ENCODE results near the gene ILDR1. TPM values are rescaled to one million over a fixed set of nuclear protein-coding genes. Genes with fewer than 3 reads are reported as not detected.
A peak's percentile ranks its signal among the peaks of the same experiment; 100 is the strongest.

Gene ILDR1
- total RNA-seq, 2 experiments from 2014 or later = 1.1 to 2.5 TPM

- intact Hi-C loops (cut with micrococcal nuclease; ENCODE audit: unreplicated experiment) = no loop called here
- H3K36me3 ChIP-seq (ENCODE audit: insufficient read depth, low read length) = peaks cover 14% of the 10 kb centered on the region; the same call in 1 of the 2 replicates
- ChIA-PET POLR2A (no interaction called here), CTCF (ENCODE audit: unreplicated experiment) (no interaction called here)
- H3K4me1 ChIP-seq (ENCODE audit: insufficient read depth, low read length, poor library complexity, severe bottlenecking) = peaks cover 61% of the 10 kb centered on the region
- no TSS peak for BruUV-seq (replicated peaks)
- no peak for DNase-seq (ENCODE audit: low spot score)
- no peaks in the 10 kb centered on the region for H3K9me3 ChIP-seq (ENCODE audit: low read length)
- H3K9me2 ChIP-seq (ENCODE audit: insufficient read depth, low read length) = no peaks in the 10 kb centered on the region
- no peak overlapping the region for H3K27ac ChIP-seq (ENCODE audit: low read depth, low read length, poor library complexity, severe bottlenecking)
- H4K20me1 ChIP-seq (ENCODE audit: insufficient read depth, low read length) = no peaks in the 10 kb centered on the region
- H3K4me3 ChIP-seq (ENCODE audit: low read depth, low read length, poor library complexity, severe bottlenecking) = peak overlapping the region; percentile 9
- TF ChIP-seq EZH2phosphoT487 (IDR thresholded peaks at IDR 0.05; ENCODE audit: borderline replicate concordance, low read depth, low read length) = no peak
- TF ChIP-seq, protein P1, sequence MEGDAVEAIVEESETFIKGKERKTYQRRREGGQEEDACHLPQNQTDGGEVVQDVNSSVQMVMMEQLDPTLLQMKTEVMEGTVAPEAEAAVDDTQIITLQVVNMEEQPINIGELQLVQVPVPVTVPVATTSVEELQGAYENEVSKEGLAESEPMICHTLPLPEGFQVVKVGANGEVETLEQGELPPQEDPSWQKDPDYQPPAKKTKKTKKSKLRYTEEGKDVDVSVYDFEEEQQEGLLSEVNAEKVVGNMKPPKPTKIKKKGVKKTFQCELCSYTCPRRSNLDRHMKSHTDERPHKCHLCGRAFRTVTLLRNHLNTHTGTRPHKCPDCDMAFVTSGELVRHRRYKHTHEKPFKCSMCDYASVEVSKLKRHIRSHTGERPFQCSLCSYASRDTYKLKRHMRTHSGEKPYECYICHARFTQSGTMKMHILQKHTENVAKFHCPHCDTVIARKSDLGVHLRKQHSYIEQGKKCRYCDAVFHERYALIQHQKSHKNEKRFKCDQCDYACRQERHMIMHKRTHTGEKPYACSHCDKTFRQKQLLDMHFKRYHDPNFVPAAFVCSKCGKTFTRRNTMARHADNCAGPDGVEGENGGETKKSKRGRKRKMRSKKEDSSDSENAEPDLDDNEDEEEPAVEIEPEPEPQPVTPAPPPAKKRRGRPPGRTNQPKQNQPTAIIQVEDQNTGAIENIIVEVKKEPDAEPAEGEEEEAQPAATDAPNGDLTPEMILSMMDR (conservative IDR thresholded peaks at IDR 0.05; ENCODE audit: low read length) = no peak
- no peak overlapping the region for H2AFZ ChIP-seq (ENCODE audit: low read length)
- H3K79me2 ChIP-seq (ENCODE audit: insufficient read depth, low read depth, low read length) = no peaks in the 10 kb centered on the region
- peak overlapping the region; percentile 47 for H3K4me2 ChIP-seq (ENCODE audit: low read length)
These were observed 7.3 kb downstream of the ILDR1 start for GRCh38 chr3:122014741-122015140.

- Histone ChIP-seq H2AFZ (ENCODE audit: low read length) (no peak overlapping the region), H3K36me3 (ENCODE audit: insufficient read depth, low read length) (peaks cover 14% of the 10 kb centered on the region; the same call in 1 of the 2 replicates), H3K4me3 (ENCODE audit: low read depth, low read length, poor library complexity, severe bottlenecking) (no peak overlapping the region), H3K4me1 (ENCODE audit: insufficient read depth, low read length, poor library complexity, severe bottlenecking) (peaks cover 57% of the 10 kb centered on the region), H3K4me2 (ENCODE audit: low read length) (peak overlapping the region; percentile 16), H4K20me1 (ENCODE audit: insufficient read depth, low read length) (no peaks in the 10 kb centered on the region), H3K9me2 (ENCODE audit: insufficient read depth, low read length) (no peaks in the 10 kb centered on the region), H3K9me3 (ENCODE audit: low read length) (no peaks in the 10 kb centered on the region), H3K79me2 (ENCODE audit: insufficient read depth, low read depth, low read length) (no peaks in the 10 kb centered on the region), H3K27ac (ENCODE audit: low read depth, low read length, poor library complexity, severe bottlenecking) (no peak overlapping the region)
- BruUV-seq (replicated peaks) = no TSS peak
- TF ChIP-seq, protein P1 (conservative IDR thresholded peaks at IDR 0.05; ENCODE audit: low read length) = 0 out of 2 replicates have a peak, but pooled peaks have one; percentile 31
- TF ChIP-seq EZH2phosphoT487 (IDR thresholded peaks at IDR 0.05; ENCODE audit: borderline replicate concordance, low read depth, low read length) = no peak
- intact Hi-C loops (cut with micrococcal nuclease; ENCODE audit: unreplicated experiment) = no loop called here
- DNase-seq (ENCODE audit: low spot score) = no peak
- ChIA-PET POLR2A (interaction anchor here (1.1 to 5.2 kb wide), 3 partner anchors 9 to 51 kb away, joined by 3 to 47 read pairs (median 11); partner anchors contain the start of gene ILDR1), CTCF (ENCODE audit: unreplicated experiment) (interaction anchor here (1.0 to 1.7 kb wide), 2 partner anchors 12 to 18 kb away, joined by 3 to 5 read pairs; no protein-coding TSS in a partner anchor)
These were observed 8.6 kb downstream of the ILDR1 start for GRCh38 chr3:122013448-122013925.

- Histone ChIP-seq H3K4me3 (ENCODE audit: low read depth, low read length, poor library complexity, severe bottlenecking) (no peak overlapping the region), H2AFZ (ENCODE audit: low read length) (peak overlapping the region; percentile 47; the same call in 1 of the 2 replicates), H3K79me2 (ENCODE audit: insufficient read depth, low read depth, low read length) (no peaks in the 10 kb centered on the region), H3K36me3 (ENCODE audit: insufficient read depth, low read length) (peaks cover 14% of the 10 kb centered on the region; the same call in 1 of the 2 replicates), H3K4me1 (ENCODE audit: insufficient read depth, low read length, poor library complexity, severe bottlenecking) (peaks cover 57% of the 10 kb centered on the region), H3K9me2 (ENCODE audit: insufficient read depth, low read length) (no peaks in the 10 kb centered on the region), H3K27ac (ENCODE audit: low read depth, low read length, poor library complexity, severe bottlenecking) (no peak overlapping the region), H3K4me2 (ENCODE audit: low read length) (peak overlapping the region; percentile 47), H3K9me3 (ENCODE audit: low read length) (no peaks in the 10 kb centered on the region), H4K20me1 (ENCODE audit: insufficient read depth, low read length) (no peaks in the 10 kb centered on the region)
- BruUV-seq (replicated peaks) = no TSS peak
- CTCF ChIA-PET (ENCODE audit: unreplicated experiment) = interaction anchor here (0.7 to 1.7 kb wide), 3 partner anchors 12 to 18 kb away, joined by 3 to 5 read pairs (median 3); no protein-coding TSS in a partner anchor
- DNase-seq (ENCODE audit: low spot score) = no peak
- intact Hi-C loops (cut with micrococcal nuclease; ENCODE audit: unreplicated experiment) = no loop called here
- TF ChIP-seq, protein P1 (conservative IDR thresholded peaks at IDR 0.05; ENCODE audit: low read length) = no peak
- no peak for TF ChIP-seq EZH2phosphoT487 (IDR thresholded peaks at IDR 0.05; ENCODE audit: borderline replicate concordance, low read depth, low read length)
- POLR2A ChIA-PET = interaction anchor here (0.7 to 5.2 kb wide), 8 partner anchors 9 to 66 kb away, joined by 3 to 47 read pairs (median 4); partner anchors contain the start of gene ILDR1
These were observed 9.2 kb downstream of the ILDR1 start for GRCh38 chr3:122012821-122013220.
